Stimulated activated CD4-positive, alpha-beta T cell treated with anti-CD3 and anti-CD28 coated beads, Interleukin-2, amount 100 ng/mL, for 48 hours (primary cell): Measurements from ENCODE around the gene FAM163B.
A peak's percentile ranks its signal among the peaks of the same experiment; 100 is the strongest.

Experiments used
- DNase-seq, 2 donors: peaks; one replicate each; pipeline ENCODE4 v3.0.0-alpha.2; 2020

FAM163B gene

DNA sequence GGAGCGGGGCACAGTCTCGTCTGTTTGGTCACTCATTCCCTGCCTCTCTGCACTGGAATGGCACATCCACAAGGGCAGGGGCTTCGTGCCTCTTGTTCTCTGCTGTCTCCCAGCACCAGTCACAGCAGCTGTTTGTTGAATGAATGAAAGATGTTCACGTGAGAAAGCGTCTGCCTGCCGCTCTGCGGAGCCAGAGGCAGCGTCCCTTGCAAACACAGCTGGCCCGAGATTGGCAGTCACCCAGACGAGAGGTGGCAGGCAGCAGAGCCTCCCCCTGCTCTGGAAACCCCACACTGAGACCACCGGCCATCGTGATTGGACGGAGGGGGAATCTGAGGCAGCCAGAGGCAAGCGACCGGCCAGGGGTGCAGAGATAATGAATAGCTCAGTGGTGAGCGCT, 6.0 kb upstream of the FAM163B start:
- DNase-seq: no peak

DNA sequence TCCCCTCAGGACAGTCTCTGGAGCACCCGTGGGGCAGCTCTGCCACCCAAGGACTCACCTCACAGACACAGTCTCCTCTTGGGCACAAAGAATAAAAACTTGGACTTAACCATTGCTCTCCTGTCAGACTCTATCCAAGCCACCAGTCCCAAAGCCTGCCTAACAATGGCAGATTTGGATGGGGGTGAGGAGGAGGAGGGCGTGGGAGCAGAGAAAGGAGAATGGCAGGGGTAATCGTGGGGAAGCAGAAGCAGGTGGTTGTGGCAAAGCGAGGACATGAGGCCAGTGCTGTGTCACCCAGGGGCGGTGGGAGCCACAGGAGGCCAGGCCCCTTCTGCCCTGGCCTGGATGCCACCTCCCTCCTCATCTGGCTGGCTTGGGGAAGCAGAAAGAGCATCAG, 5.5 kb upstream of the FAM163B start:
- no peak for DNase-seq

DNA sequence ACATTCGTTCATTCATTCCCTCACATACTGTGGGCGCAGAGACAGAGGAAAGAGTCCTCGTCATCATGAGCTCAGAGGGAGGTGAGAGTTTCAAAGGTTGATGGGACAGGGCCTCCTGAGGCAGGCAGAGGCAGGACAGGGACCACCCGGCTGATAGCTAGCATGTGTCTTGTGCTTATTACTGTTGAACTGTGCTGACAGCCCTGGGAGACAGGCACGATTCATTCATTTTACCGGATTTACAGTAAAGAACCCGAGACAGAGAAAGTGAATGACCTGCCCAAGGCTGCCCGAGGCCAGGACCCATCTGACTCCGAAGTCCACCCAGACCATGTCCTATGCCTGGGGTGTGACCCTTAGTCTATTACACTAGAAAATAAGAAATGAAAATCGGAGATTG, 4.9 kb upstream of the FAM163B start:
- no peak for DNase-seq

DNA sequence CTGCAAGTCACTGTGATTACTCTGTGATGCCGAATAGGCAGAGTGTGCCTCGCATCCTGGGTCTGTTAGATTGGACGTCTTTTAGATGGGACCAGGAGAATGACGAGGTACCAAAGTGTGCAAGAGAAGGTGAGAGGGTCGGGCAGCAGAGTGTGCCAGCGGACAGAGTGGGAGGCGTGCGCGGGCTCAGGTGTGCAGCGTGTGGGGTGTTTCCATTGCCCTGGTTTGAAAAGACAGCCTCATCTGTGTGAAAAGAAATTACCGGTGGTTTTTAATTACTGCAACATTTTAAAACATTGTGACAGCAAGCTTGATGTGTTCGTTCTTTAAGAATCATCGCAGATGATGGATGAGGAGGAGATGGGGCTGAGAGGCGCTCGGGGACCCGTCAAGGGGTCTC, 4.2 kb upstream of the FAM163B start:
- DNase-seq: no peak

DNA sequence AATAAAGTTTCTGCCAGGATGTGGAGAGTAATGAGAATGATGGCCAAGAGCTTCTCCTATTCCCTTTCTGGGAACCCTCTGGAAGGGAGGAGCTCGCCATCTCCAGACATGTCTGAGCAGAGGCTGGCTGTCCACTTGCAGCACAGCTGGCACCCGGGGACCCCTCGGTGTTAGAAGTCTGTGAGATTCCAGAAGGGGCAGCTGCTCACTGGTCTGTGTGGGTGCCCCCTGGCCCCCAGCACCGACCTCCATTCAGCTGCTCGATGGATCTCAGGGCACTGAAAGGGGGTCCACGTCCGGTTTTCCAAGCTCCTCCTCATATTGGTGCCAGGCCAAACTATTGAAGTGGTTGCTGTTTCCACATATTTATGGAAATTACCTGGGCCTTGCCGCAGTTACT, 3.6 kb upstream of the FAM163B start:
- DNase-seq: no peak

DNA sequence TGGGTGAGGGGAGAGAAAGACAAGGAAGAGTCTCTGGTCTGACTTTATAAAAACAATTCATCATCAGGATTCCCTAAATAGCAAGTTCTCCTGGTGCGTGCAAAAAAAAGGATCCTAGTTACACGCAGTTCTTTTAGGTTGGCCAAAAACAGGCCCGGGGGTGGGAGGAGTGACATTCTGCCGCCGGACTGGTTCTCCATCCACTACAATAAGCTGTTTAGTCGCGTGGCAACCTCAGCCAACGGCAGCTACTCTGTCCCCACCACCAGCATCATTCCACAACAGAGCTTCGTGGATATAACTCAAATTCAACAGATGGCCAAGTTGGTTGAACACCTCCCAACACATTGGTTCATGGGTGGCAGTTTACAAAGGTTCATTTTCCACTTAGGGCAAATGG, 2.9 kb upstream of the FAM163B start:
- no peak for DNase-seq

DNA sequence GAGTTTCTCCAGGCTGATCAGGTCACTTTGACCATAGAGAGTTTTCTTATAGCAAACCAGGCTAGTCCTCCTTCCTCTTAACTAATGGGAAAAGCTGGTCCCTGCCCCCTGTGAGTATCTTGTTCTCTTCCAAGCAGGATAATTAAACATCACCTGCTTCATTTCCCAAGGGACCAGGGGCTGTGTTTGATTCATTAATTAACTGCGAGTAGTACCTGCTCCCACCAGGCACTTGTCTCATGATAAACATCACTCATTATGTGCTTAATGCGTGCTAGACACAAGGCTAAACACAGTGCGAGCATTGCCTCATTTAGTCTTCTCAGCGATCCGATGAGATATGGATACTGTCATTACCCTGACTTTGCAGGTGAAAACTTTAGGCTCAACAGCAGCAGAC, 1.7 kb upstream of the FAM163B start:
- DNase-seq: no peak

DNA sequence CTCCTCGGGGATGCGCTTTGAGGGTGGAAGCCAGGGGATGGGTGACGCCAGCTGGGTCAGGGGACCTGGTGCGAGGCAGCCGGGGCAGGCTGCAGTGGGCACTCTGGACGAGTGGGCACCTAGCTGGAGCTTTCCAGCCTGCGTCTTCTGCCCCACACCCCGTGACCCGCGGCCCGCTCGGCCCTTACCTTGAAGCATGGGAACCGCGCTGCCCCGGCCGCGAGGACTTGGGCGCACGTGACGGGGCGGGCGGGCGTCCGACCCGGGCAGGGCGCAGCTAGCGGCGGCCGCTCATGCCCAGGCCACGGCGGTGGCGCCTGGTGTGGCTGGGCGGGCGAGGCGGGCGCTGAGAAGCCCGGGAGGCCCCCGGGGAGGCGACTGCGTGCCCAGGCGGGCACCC, 300 bp downstream of the FAM163B start:
- no peak for DNase-seq

DNA sequence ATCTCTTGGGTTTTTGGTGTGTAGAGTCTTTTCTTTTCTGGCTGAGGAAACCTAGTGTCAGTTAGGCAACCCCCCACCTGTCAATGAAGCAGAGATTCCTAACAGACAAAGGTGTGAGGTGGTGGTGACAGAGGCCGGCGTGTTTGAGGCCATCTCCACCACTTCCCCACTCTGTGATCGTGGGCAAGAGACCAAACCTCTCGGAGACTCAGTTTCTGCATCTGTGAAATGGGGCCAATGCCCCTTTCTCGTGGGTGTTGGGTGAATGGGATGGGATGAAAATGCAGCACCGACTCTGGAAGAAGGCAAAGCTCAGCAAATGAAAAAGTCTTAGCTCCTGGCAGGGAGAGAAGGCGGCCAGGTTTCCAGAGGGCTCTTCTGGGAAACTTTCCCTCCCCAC, 807 bp downstream of the FAM163B start:
- DNase-seq: no peak

DNA sequence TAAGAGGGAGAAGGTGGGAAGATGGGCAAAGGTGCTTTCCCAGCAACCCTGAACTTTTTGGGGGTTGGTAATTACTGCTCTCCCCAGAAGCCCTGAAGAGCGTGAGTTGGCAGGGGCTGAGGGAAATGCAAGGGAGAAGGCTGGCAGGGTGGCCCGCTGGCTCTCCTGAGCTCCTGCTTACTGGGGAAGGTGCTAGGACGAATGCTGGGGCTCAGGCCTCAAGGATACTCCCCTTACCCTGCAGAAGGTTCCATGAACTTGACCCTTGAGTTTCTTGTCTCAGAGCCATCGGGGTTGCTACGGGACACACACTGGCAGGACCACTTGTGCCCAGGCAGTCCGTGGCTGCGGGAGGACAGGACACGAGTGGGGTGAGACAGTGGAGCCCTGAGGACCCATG, 1.2 kb downstream of the FAM163B start:
- DNase-seq: no peak

DNA sequence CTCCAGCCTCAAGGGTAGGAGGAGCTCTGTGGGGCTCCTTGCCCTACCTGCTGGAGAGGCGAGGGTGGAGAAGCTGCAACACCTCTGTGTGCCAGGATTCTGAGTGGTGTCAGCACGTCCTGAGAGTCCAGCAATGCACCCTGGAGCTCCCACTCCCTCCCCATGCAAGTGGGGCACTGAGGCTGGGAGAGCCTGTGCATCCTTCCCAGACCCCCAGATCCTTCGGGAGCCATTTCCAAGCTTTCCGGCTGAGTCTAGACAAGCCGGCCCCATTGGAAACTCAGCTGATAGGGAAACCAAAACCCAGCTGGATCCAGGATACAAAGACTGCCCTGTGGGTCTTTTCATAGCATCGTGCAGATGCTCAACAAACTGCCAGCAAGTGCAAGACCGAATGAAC, 1.8 kb downstream of the FAM163B start:
- DNase-seq: no peak

DNA sequence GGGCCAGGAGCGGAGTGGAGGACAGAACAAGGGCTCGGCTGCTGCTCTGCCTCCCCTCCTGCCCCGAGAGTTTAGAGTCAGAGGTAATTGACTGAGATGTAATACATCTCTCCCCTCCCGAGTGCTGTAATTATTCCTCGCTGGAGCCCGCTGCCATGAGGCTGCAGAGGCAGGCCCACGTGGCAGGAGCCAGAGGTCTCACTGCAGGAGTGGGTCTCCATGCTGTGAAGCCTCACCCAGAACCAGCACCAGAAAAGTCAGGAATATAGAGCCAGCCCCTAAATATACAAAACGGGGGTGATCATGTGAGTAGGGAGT, 2.5 kb downstream of the FAM163B start:
- DNase-seq: no peak

DNA sequence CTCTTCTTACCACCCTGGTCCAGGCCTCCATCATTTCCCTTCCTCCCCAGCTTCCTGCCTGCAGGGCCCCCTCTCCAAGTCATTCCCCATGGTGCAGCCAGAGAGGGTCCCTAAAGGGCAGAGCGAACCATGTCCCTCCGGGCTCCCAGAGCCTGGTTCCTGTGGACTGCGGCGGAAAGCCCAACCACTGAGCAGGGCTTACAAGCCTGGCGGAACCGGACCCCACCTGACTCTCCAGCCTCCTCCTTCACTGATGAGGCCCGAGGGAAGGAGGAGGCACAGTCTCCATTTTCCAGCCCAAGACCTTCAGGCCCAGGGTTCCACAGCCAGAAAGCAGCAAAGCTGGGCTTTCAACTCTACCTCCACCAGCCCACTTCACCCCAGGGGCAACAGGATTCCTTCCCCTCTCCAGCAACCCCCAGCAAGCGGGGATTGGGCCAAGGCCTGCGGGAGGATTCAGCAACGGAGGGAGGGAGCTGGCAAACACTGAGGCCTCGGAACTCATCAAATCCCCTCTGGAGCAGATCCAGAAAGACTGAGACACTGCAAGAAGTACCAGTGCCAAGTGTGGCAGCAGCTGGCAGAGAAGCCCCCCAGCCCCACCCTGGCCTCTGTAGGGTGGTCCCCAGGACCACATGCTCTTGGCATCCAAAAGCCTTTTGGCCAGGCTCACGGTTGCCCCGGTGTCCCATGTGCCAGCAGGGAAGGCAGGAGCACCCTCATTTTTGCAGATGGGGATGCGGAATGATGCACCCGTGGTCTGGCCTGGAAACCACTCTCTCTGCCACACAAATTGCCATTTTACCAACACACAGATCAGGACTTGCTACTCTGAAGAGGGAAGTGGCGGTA, 3.1 kb downstream of the FAM163B start:
- no peak for DNase-seq

DNA sequence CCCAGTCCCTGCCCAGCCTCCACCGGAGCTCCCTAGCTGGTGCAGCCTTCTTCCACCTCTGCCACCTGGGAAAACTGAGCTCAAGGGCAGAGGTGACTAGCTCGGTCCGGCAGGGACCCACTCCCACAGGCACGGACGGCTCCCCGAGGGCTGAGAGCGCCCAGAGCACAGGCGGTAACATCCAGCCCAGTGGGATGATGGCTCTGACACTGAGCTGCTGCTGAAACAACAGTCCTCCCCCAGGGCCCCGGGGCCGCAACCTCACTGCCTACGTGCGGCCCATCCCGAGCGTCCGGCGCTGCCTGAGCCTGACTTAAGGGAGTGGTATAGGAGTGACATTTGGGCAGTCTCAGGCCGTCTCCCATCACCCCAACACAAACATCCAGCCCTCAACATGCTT, 3.7 kb downstream of the FAM163B start:
- no peak for DNase-seq

DNA sequence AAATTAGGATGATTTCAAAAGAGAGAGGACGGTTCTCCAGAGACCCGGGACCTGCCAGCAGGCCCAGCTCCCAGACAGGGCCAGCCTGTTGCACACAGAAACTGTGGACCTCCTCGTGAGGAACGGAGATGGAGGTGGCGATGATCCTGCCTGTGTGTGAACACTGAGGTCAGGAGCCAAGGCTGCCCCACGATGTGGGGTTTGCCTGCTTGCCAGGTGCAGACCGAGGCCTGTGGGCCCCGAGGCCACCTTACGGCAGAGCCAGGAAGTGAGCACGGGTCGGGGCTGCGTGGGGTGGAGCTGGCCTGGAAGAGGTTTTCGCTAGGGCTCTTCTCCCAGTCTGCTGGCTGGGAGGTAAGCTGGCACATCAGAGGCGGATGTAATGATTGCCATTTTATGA, 4.3 kb downstream of the FAM163B start:
- no peak for DNase-seq

DNA sequence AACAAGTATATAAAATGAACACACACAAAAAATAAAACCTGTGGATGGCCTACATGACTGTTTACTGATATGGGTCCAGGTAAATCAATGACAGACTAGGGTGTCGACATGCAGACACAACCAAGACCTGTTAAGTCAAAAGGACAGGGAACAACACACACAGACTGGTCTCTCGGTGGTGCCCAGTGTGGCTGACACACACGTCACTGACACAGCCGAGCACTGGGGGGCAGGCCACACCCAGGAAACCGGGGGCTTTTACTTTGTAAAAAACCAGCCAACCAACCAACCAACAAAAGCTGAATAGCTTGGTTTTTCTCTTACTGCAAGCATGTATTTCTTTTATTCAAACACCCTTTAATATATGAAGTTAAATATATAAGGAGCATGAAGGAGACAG, 5.0 kb downstream of the FAM163B start:
- DNase-seq: peak in 1 of 2 donors; percentile 7

DNA sequence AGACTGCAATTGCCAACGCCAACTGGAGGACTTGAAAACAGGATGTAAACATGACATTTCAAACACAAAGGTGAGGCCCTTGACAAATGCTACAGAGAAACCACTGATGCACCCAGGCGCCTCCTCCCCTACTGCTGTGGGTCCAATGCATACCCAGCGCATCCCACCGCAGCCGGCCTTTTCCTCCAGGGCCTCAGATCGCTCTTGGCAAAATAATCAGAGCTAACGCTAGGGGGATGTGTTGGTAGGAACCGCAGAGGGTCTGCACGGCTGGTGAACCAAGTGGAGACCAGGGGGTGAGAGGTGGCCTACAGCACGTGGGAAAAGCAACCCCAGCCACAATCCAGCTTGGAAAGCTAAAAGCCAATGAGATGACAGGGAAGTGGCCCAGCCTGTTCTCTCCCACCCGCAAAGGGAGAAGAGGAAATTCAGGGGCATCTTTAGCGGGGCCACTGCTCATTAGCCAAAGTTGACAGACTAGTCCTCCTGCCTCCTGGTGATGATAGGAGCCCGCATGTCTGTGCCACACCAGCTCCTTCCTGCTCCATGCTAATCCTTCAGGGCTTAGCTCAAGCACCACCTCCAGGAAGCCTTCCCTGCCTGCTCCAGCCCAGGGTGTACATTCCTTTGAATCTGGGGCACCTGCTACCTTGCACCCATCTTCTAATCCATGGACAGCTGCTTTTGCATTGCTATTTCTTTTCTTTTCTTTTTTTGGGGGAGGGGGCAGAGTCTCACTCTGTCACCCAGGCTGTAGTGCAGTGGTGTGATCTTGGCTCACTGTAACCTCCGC, 5.9 kb downstream of the FAM163B start:
- no peak for DNase-seq

DNA sequence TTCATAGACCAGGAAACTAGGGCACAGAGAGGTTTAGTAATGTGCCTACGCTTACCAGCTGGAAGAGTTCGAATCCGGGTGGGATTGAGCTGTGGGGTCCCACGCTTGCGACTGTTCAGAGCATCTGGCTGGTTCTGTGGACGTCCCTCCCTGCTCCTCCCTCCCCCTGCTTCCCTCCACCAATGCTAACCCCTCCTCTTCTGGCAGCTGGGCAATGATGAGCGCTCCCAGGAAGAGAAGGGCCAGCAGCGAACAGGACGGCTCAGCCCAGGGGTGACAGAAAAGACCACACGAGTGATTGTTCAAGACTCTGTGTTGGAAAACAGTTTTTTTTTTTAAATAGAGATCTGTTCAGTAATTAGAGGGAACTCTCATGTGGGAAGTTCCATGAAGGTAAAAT, 6.9 kb downstream of the FAM163B start:
- no peak for DNase-seq

DNA sequence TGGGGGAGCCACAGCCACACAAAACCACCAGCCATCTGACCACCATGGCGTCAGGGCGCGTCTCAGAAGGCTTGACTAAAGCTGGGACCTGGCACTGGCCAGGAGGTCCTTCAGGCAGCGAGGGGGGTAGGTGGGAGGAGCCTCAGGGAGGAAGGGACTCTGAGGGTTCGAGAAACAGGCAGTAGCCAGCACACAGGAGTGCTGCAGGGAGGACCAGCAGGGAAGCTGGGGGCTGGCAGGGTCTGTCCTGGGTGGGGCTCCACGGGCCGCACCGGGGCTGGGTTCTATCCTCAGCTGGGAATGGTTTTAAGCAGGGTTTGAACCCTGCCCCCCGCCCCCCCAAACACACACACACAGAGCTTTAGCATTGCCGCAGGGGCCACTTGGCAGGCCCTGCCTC, 7.4 kb downstream of the FAM163B start:
- no peak for DNase-seq

DNA sequence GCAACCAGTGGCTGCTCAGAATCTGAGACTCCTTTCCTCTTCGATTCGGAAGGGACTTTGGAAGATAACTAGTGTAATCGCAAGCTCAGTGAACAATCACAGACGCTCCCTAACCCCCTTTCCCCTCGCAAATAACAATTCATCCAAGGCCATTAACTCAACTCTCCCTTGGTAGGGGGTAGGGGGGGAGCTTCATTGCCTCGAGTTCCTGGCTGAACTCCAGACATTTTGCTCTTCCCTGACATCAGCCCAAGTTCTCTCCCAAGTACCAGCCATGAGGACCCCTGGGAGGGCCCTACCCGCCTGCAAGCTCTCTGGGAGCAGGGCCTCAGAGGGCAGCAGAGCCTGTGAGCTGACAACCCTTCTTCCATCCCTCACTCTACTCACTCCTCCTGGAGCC, 8.4 kb downstream of the FAM163B start:
- DNase-seq: no peak

DNA sequence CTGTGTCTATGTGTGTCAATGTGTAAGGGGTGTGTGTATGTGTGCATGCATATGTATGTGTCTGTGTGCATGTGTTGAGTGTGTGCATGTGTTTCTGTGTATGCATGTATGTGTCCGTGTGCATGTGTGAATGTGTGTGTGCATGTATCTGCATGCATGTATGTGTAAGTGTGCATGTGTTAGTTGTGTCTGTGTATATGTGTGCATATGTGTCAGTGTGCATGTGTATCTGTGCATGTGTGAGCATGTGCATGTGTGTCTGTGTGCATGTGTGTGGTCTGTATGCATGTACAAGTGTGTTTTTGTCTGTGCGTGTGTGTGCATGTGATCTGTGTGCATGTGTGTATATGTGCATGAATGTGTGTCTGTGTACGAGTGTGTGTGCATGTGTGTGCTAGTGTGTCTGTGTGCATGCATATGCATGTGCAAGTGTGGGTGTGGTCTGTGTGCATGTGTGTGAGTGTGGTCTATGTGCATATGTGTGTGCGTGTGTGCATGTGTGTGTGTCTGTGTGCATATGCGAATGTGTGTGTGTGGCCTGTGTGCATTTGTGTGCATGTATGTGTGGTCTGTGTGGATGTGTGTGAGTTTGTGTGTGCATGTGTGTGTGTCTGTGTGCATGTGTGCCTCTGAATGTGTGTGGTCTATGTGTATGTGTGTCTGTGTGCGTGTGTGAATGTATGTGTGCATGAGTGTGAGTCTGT, 9.6 kb downstream of the FAM163B start:
- DNase-seq: no peak

DNA sequence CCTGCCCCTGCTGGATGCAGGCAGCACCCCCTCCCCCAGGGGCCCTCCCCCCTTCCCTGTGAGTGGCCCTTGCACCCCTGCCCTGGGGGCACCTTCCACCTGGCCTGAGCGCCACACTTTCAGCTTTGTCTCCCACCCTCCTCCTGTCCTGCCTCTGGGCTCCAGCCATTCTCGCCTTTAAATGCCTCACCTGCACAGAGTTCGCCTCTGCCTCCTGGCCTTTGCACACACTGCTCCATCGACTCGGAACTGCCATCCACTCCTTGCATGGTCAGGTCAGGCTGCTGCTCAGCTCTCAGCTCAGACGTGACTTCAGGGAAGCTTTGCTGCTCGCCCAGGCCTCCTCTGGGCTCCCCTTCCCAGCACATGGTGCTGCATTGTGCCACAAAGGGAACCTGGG, 10.2 kb downstream of the FAM163B start:
- no peak for DNase-seq

DNA sequence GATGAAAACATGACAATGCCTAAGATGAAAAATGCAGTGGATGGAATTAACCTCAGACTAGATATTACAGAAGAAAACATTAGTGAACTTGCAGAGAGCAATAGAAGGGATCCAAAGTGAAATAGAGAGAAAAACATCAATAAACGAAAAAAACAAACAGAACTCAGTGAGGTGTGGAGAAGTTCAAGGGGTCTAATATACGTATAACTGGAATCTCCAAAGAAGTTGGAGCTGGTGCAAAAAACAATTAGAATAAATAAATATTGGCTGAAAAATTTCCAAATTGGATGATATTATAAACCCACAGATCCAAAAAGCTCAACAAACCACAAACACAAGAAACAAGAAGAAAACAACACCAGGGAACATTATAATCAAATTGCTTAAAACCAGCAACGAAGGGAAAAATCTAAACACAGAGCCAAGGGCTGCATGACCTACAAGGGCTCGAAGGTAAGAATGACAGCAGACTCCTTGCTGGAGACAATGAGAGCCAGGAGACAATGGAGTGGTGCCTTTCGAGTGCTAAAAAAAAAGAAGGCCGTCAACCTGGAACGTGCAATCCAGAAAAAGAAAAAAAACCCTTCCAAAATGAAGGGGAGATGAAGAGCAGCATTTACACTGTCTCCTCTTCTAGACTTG, 11.8 kb downstream of the FAM163B start:
- no peak for DNase-seq

DNA sequence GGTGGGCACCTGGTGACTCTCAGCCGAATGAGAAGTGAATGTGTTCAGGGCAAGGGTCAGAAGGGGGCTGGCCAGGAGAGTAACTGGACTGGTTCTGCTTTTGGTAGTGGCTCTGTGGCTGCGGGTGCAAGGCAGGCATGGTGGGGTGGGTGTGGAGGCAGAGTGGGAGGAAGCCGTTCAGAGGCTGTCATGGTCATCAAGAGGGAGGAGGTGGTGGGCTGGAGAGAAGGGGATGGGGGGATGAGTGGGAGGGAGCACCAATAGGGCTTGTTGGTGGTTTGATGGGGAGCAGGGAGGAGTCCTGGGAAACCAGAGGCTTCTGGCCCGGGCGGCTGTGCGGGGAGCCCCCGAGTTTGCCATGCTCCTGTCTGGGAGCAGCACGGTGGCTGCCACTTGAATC, 13.3 kb downstream of the FAM163B start:
- no peak for DNase-seq
